DND-41 (cell line): ENCODE data around the gene SCRN3.

ENCODE experiments used
- ATAC-seq: fragments of 200-7000 bp; cut with Tn5 transposase; 3 replicates; pipeline ENCODE4 v1.9.1; 2021; ENCODE audit warnings: low read depth; ENCODE audit not compliant: insufficient read depth
- DNase-seq: peaks from one replicate; pipeline ENCODE4 v3.0.0-alpha.2; 2020
- H2AFZ ChIP-seq: 2 replicates; pipeline ENCODE4 v1.6.0; 2012; ENCODE audit warnings: low read depth, low read length
- H3K27ac ChIP-seq: 2 replicates; pipeline ENCODE4 v1.5.1; 2012; ENCODE audit warnings: low read length, inconsistent platforms
- H3K27me3 ChIP-seq: fragments of 200-600 bp; sonication (generic); 2 replicates; pipeline ENCODE4 v1.6.0; 2012; ENCODE audit warnings: low read length, mild to moderate bottlenecking, inconsistent platforms; ENCODE audit not compliant: insufficient read depth, poor library complexity
- H3K36me3 ChIP-seq: 2 replicates; pipeline ENCODE4 v1.5.1; 2012; ENCODE audit warnings: low read length, inconsistent platforms; ENCODE audit not compliant: insufficient read depth
- H3K4me1 ChIP-seq: 2 replicates; pipeline ENCODE4 v1.5.1; 2012; ENCODE audit warnings: mild to moderate bottlenecking, low read length; ENCODE audit not compliant: insufficient read depth
- H3K4me2 ChIP-seq: 2 replicates; pipeline ENCODE4 v1.6.0; 2012; ENCODE audit warnings: mild to moderate bottlenecking, moderate library complexity, low read length, inconsistent platforms; ENCODE audit not compliant: insufficient read depth
- H3K4me3 ChIP-seq, 2 experiments: fragments of 200-600 bp in 1 of 2; shearing (Covaris generic) in 1 of 2; 2 replicates each; pipeline ENCODE4 v1.5.1; 2012 to 2016; ENCODE audit warnings: inconsistent platforms in 2 of 2, low read length in 2 of 2, mild to moderate bottlenecking in 2 of 2, low read depth in 1 of 2, moderate library complexity in 1 of 2
- H3K79me2 ChIP-seq: 2 replicates; pipeline ENCODE4 v1.6.0; 2012; ENCODE audit warnings: low read length, inconsistent platforms; ENCODE audit not compliant: insufficient read depth
- H3K9ac ChIP-seq: 2 replicates; pipeline ENCODE4 v1.6.0; 2012; ENCODE audit warnings: low read depth, mild to moderate bottlenecking, inconsistent platforms, low read length, moderate library complexity
- H3K9me3 ChIP-seq: 2 replicates; pipeline ENCODE4 v1.5.1; 2012; ENCODE audit warnings: low read length, moderate library complexity, mild to moderate bottlenecking, inconsistent platforms; ENCODE audit not compliant: insufficient read depth, severe bottlenecking
- H4K20me1 ChIP-seq: 2 replicates; pipeline ENCODE4 v1.6.0; 2012; ENCODE audit warnings: low read length; ENCODE audit not compliant: insufficient read depth
- EZH2 ChIP-seq: IDR thresholded peaks from 3 replicates; pipeline ENCODE4 v1.6.1; 2012; ENCODE audit warnings: borderline replicate concordance, low read depth, mild to moderate bottlenecking, moderate library complexity, low read length, inconsistent platforms; ENCODE audit not compliant: severe bottlenecking
- TF ChIP-seq, protein P1 (sequence below): IDR thresholded peaks from 2 replicates; pipeline ENCODE4 v1.5.1; 2012; ENCODE audit warnings: borderline replicate concordance, low read length, moderate library complexity, mild to moderate bottlenecking; ENCODE audit not compliant: poor library complexity, severe bottlenecking; ENCODE audit errors: extremely low read depth

The SCRN3 gene

DNA sequence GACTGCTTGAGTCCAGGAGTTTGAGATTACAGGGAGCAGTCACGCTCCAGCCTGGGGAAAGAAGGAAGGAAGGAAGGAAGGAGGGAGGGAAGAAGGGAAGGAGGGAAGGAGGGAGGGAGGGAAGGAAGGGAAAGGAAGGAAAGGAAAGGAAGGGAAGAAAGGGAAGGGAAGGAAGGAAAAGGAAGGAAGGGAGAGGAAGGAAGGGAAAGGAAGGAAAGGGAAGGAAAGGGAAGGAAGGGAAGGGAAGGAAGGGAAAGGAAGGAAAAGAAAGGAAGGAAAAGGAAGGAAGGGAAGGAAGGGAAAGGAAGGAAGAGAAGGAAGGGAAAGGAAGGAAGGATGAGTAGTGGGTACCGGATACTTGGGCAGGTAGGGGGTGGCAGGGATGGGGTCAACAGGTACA, 59.0 kb downstream of the SCRN3 start:
- no peak for TF ChIP-seq EZH2
- TF ChIP-seq, protein P1, sequence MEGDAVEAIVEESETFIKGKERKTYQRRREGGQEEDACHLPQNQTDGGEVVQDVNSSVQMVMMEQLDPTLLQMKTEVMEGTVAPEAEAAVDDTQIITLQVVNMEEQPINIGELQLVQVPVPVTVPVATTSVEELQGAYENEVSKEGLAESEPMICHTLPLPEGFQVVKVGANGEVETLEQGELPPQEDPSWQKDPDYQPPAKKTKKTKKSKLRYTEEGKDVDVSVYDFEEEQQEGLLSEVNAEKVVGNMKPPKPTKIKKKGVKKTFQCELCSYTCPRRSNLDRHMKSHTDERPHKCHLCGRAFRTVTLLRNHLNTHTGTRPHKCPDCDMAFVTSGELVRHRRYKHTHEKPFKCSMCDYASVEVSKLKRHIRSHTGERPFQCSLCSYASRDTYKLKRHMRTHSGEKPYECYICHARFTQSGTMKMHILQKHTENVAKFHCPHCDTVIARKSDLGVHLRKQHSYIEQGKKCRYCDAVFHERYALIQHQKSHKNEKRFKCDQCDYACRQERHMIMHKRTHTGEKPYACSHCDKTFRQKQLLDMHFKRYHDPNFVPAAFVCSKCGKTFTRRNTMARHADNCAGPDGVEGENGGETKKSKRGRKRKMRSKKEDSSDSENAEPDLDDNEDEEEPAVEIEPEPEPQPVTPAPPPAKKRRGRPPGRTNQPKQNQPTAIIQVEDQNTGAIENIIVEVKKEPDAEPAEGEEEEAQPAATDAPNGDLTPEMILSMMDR, result no peak
- Histone ChIP-seq H3K4me2 (no peak overlapping the region), H3K79me2 (no peaks in the 10 kb centered on the region), H3K9ac (no peak overlapping the region), H3K9me3 (no peaks in the 10 kb centered on the region), H3K36me3 (no peaks in the 10 kb centered on the region), H2AFZ (no peak overlapping the region), H3K27ac (no peak overlapping the region), H4K20me1 (no peaks in the 10 kb centered on the region), H3K4me1 (no peaks in the 10 kb centered on the region), H3K27me3 (no peaks in the 10 kb centered on the region), H3K4me3 (no peak overlapping the region)
- DNase-seq (no peak), ATAC-seq (no peak)

DNA sequence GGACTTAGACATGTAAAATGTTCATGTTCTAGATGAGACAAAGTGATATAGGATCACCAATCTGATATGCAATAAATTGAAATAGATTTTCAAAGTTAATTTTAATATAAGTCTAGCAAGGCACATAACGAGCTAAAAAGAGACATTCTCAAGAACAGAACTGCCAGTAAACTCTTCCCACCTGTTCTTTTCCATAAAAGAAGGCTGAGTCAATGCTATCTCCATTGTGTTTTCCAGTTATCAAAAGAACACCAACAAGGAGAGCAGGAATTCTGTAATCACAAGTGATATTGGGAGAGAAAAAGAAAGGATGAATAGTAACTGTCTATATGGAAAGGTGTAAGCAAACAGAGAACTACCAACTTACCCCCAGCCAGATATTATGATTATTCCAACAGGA, 65.7 kb downstream of the SCRN3 start:
- Histone ChIP-seq H3K9me3 (no peaks in the 10 kb centered on the region), H3K4me3 (no peak overlapping the region), H3K27ac (no peak overlapping the region), H3K9ac (no peak overlapping the region), H3K36me3 (no peaks in the 10 kb centered on the region), H3K79me2 (no peaks in the 10 kb centered on the region), H4K20me1 (no peaks in the 10 kb centered on the region), H3K4me1 (no peaks in the 10 kb centered on the region), H2AFZ (no peak overlapping the region), H3K4me2 (no peak overlapping the region), H3K27me3 (no peaks in the 10 kb centered on the region)
- no peak for DNase-seq
- TF ChIP-seq, protein P1, result no peak
- TF ChIP-seq EZH2, result no peak
- no peak for ATAC-seq

DNA sequence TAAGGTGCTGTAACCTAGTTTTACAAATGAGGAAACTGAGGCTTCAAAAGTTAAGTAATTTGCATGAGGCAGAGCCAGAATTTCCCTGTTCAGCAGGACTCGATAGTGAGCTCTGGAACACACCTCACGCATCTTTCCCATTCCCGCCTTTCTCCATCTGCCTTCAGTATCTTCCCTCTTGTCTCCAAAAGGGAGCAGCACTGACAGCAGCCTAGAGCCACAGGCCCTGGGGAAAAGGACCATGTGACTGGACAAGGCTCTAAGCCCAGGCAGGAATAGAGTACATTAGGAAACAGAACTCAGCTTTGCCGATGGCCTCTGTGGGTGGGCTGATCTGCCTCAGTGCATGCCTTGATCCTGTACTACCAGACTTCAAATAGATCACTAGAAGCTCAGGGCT, 69.8 kb downstream of the SCRN3 start:
- ATAC-seq (no peak), DNase-seq (no peak)
- H3K36me3 ChIP-seq, result no peaks in the 10 kb centered on the region
- H3K4me1 ChIP-seq, result no peaks in the 10 kb centered on the region
- H3K4me2 ChIP-seq, result no peak overlapping the region
- no peaks in the 10 kb centered on the region for H3K27me3 ChIP-seq
- H3K9ac ChIP-seq, result no peak overlapping the region
- H4K20me1 ChIP-seq, result no peaks in the 10 kb centered on the region
- H3K4me3 ChIP-seq, result no peak overlapping the region
- no peaks in the 10 kb centered on the region for H3K9me3 ChIP-seq
- no peak overlapping the region for H3K27ac ChIP-seq
- H3K79me2 ChIP-seq, result no peaks in the 10 kb centered on the region
- TF ChIP-seq, protein P1, result no peak
- TF ChIP-seq EZH2, result no peak
- H2AFZ ChIP-seq, result no peak overlapping the region

DNA sequence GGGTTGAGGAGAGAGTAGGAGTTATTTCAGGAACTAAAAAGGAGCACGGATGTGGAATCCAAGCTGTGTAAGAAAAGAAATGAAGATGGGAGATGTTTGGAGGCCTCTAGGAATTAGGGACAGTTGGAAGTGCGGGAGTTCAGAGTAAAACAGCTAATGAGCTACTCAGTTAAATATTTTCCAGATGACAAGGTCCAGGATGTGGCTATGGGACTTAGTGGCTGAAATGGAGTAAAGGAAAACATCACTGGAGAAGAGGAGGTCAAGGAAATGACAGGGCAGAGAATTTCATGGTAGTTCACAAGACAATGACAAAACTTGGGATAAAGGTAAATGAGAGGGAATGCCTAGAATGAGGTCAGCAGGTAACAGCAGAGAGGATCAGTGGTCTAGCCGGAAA, 78.3 kb downstream of the SCRN3 start:
- no peak overlapping the region for H3K9ac ChIP-seq
- H3K36me3 ChIP-seq, result no peaks in the 10 kb centered on the region
- DNase-seq (no peak), ATAC-seq (no peak)
- no peak overlapping the region for H2AFZ ChIP-seq
- H3K4me1 ChIP-seq, result no peaks in the 10 kb centered on the region
- no peak overlapping the region for H3K4me3 ChIP-seq
- no peaks in the 10 kb centered on the region for H4K20me1 ChIP-seq
- no peaks in the 10 kb centered on the region for H3K79me2 ChIP-seq
- no peaks in the 10 kb centered on the region for H3K9me3 ChIP-seq
- H3K27me3 ChIP-seq, result no peaks in the 10 kb centered on the region
- H3K27ac ChIP-seq, result no peak overlapping the region
- no peak overlapping the region for H3K4me2 ChIP-seq
- TF ChIP-seq EZH2, result no peak
- TF ChIP-seq, protein P1, result no peak
